Kidney epithelial cell (primary cell): ENCODE data around the gene SEC23B. TPM values are rescaled to one million over a fixed set of nuclear protein-coding genes. Genes with fewer than 3 reads are reported as not detected.

Source experiments
- DNase-seq: peaks from one replicate; pipeline ENCODE4 v3.0.0-alpha.2; 2010; ENCODE audit warnings: low read depth
- H3K27me3 ChIP-seq: 2 replicates; pipeline ENCODE4 v1.6.0; 2011; ENCODE audit warnings: low read length; ENCODE audit not compliant: control insufficient read depth, insufficient read depth
- H3K36me3 ChIP-seq: 2 replicates; pipeline ENCODE4 v1.5.1; 2011; ENCODE audit warnings: low read length; ENCODE audit not compliant: control insufficient read depth, insufficient read depth
- H3K4me3 ChIP-seq: 2 replicates; pipeline ENCODE4 v1.5.1; 2011; ENCODE audit warnings: low read depth, mild to moderate bottlenecking, control low read depth, low read length
- total RNA-seq: library from RNA; depleted of rRNA; stranded (reverse); fragments of >200 nt; gene quantifications from 2 replicates; pipeline ENCODE4 v1.2.3, GENCODE V29; 2015
- TF ChIP-seq, protein P1 (sequence below): IDR thresholded peaks from 2 replicates; pipeline ENCODE4 v1.5.1; 2011; ENCODE audit warnings: mild to moderate bottlenecking, moderate library complexity, low read length, control low read depth, inconsistent platforms; ENCODE audit not compliant: insufficient read depth, poor library complexity, severe bottlenecking

SEC23B gene
- total RNA-seq, 1 donor from 2014 or later, result 78.2 TPM

DNA sequence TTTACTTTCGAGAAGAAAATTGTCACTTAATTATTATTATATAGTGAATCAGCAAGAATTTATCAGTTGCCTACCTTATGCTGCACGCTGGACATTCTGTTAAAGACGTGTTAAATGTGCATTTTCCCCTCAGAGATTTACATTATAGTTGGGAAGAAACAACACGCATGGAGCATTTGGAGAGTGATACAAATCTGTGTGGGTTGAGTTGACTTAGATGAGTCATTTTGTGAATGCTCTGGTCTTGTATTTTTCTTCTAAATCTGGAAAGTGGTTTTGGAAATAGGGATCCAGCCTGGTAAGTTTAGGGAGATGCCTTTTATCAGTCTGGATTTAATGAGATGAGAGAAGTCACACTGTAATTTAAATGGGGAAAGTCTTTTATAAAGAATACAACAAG is 35.5 kb downstream of the SEC23B start:
- Histone ChIP-seq H3K27me3 (no peaks in the 10 kb centered on the region), H3K36me3 (peaks cover 6% of the 10 kb centered on the region), H3K4me3 (no peak overlapping the region)
- no peak for DNase-seq
- TF ChIP-seq, protein P1, sequence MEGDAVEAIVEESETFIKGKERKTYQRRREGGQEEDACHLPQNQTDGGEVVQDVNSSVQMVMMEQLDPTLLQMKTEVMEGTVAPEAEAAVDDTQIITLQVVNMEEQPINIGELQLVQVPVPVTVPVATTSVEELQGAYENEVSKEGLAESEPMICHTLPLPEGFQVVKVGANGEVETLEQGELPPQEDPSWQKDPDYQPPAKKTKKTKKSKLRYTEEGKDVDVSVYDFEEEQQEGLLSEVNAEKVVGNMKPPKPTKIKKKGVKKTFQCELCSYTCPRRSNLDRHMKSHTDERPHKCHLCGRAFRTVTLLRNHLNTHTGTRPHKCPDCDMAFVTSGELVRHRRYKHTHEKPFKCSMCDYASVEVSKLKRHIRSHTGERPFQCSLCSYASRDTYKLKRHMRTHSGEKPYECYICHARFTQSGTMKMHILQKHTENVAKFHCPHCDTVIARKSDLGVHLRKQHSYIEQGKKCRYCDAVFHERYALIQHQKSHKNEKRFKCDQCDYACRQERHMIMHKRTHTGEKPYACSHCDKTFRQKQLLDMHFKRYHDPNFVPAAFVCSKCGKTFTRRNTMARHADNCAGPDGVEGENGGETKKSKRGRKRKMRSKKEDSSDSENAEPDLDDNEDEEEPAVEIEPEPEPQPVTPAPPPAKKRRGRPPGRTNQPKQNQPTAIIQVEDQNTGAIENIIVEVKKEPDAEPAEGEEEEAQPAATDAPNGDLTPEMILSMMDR, result no peak

DNA sequence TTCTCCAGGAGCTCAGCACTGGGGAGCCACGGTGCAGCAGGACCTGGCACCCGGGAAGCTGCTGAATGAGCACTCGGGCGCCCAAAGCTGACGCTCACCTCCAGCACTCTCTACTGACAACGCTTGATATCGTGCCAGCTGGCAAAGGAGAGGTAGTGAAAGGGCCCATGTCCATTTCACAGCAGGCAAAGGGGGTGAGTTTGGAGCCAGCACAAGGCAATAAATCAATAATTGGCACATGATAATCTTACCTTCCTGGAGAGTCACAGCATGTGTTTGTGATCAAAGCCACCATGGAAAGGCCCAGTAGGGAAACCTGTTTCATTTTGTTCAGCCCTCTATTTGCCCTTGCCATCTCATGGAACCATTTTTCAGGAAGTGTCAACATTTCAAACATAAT is 36.2 kb downstream of the SEC23B start:
- H3K36me3 ChIP-seq, result peaks cover 6% of the 10 kb centered on the region
- H3K4me3 ChIP-seq, result no peak overlapping the region
- TF ChIP-seq, protein P1, result no peak
- no peak for DNase-seq
- H3K27me3 ChIP-seq, result no peaks in the 10 kb centered on the region

GRCh38 chr20:18545566-18545965 is 37.8 kb downstream of the SEC23B start:
- Histone ChIP-seq H3K36me3 (peaks cover 6% of the 10 kb centered on the region), H3K27me3 (no peaks in the 10 kb centered on the region), H3K4me3 (no peak overlapping the region)
- TF ChIP-seq, protein P1, result no peak
- no peak for DNase-seq

GRCh38 chr20:18548465-18548864 is 40.7 kb downstream of the SEC23B start:
- TF ChIP-seq, protein P1, result no peak
- Histone ChIP-seq H3K4me3 (no peak overlapping the region), H3K27me3 (no peaks in the 10 kb centered on the region), H3K36me3 (peaks cover 7% of the 10 kb centered on the region)
- no peak for DNase-seq

GRCh38 chr20:18553746-18554145 is 46.0 kb downstream of the SEC23B start:
- Histone ChIP-seq H3K4me3 (no peak overlapping the region), H3K36me3 (peaks cover 3% of the 10 kb centered on the region), H3K27me3 (no peaks in the 10 kb centered on the region)
- DNase-seq, result no peak
- TF ChIP-seq, protein P1, result no peak
